Activated T-helper 9 cell treated with anti-CD3 and anti-CD28 coated beads, Interleukin-2, amount 50 U/mL, for 16 hours (primary cell): ENCODE data around the gene FSIP2.

Source experiments
- DNase-seq: peaks from one replicate; pipeline ENCODE4 v3.0.0-alpha.2; 2020; ENCODE audit warnings: low read depth

FSIP2 gene

DNA sequence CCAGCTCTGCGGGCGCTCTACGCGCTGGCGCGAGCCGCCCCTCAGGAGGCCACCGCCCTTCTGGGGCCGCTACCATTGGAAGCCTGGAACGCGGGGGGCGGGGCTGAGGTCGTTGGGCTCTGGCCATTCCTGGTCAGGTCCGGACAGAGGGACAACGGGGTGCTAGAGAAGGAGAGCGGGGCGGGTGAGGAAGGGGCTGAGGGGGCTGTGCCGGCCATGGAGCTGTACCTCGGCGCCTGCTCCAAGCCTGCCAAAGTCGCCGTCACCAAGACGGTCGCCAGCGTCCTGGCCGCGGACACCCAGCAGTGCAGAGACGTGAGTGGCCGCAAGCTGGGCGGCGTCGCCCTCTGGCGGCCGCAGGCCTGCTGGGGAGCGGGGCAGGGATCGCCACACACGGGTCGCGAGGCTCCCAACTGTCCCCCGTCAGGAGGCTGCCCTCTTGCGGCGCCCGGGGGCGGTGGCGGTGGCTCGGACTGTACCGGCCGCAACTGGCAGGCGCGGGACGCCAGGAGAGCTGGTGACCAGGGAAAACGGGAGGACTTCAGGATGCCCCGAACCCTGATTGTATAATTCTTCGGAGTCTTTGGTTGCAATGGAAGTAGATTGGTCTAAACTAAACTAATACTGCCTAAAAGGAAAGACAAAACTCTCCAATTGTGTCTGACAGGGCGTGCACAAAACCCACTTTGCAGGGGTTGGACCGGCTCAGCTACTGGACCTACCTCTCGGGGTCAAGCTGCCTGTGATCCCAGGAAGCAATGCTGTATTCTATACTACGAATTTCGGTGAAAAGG lies at the start of gene FSIP2:
FSIP2 (plus strand) TSS at position 126 of the 794 bp plus-strand sequence; CDS start at position 217, 91 bp downstream.
- DNase-seq = no peak

DNA sequence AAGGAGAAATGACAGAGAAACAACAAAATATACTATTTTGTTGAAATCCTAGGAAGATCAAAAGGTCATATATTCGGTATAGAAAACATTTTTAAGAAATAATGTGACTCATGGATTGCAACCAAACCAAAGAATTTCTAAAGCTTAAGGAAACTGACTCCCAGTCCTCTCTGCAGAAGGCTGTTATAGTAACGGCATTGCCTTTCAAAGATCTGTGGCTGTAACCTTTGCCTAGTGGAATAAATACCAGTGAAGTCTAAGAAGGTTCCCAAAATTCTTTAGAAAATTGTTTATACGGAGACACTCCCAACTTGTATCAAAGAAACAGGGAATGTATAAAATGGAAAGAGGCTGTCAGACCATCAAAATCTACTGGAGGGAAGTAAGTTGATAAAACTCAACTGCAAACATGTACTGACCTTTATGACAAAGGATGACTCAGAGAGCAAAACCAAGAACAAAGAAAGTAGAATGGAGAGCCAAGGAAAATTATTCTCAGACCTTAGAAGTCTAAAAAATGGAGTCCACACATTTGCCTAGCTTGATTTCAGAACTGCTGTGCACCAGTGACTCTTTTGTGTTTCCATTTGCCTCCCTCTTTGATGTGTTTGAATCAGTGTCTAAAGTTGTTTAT lies 48.6 kb upstream of the FSIP2 start:
- no peak for DNase-seq

GRCh38 chr2:185695711-185696235 lies 42.8 kb upstream of the FSIP2 start:
- no peak for DNase-seq

DNA sequence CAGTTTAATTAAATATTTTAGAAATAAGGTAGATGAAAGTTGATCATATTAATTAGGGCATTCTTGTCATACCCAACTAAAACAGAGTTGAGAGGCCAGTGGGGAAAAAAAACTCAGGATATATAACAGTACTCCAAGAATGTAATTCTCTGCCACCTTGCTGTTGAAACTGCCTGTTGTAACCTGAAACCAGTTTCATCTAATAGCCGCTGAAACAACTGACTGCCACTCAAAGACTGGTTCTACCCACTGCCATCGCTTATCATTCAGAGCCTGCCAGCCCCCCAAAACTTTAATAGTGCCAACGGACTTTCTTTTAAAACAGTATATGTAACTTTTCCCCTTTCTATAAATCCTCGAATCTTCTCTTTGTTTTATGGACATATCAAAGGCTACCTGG lies 37.7 kb upstream of the FSIP2 start:
- no peak for DNase-seq

DNA sequence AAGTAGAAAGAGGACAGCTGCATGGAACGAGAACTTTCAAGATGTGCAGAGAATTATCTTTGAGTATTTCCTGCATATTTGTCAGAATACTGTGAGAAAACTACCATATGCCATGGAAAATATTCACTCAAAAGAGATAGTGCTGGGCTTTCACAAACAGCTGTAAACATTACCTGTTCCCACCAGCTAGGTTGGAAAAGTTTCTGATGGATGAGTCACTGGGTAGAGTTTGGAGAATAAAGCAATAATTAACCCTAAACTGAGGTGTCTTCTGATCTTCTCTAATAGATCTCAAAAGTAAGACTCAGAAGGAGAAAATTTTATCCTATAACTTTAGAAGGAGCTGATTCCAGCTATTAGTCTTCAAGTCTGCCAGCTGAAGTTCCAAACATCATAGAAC lies 3.9 kb upstream of the FSIP2 start:
- DNase-seq = no peak

DNA sequence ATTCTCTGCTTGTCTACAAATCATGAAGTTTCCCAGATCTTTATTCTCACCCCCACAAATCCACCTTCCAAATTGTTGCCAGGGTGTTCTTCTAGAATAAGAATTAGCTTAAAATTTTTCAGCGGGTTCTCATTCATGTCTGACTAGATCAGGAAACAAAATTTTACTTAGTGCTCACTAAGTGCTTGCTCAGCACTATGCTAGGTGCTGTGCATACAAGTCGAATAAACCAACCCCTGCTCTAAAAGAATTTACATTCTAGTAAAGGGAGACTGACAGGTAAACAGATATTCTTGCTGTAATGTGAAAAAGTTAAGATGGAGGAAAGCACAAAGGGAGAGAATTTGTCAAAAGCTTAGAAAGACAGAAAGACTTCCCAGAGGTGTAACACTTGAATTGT lies 2.4 kb upstream of the FSIP2 start:
- DNase-seq = no peak

GRCh38 chr2:185745864-185746859 lies 7.6 kb downstream of the FSIP2 start:
- DNase-seq = no peak

GRCh38 chr2:185757356-185757755 lies 18.8 kb downstream of the FSIP2 start:
- no peak for DNase-seq

- DNase-seq = no peak
Observed at GRCh38 chr2:185771396-185771795, 32.8 kb downstream of the FSIP2 start.

DNA sequence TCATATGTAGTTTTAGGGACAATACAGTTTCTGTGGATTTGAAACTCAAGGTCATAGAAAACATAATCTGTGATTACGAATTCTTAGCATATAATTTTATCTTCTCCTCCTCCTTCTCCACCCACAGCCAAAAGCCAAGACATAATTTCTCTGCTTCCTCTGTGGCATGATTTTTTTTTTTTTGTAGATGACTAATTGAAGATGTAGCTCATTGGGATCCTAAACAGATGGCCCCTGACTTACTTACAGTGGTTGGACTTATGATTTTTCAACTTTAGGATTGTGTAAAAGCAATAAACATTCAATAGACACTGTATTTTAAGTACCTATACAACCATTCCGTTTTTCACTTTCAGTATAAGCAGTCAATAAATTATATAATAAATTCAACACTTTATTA lies 42.3 kb downstream of the FSIP2 start:
- no peak for DNase-seq

GRCh38 chr2:185782223-185782769 lies 43.7 kb downstream of the FSIP2 start:
- no peak for DNase-seq

DNA sequence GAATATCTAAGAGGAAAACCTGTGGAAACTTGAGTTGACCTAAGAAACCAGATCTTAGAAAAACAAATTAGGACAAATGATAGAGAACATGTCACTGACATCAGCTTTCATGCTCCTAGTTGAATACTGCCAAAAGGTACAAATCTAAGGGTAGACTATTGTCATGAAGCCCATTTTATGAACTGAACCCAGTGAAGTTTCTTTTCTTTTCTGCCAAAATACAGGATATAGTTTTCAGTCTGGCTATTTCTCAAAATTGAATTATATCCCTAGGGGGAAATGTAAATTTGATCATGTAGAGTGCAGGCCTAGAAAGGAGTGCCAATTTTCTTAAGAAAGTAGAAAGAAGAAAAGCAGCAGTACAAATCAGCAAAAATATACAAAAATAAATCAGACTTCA lies 46.6 kb downstream of the FSIP2 start:
- DNase-seq = no peak

- no peak for DNase-seq
Observed at GRCh38 chr2:185785851-185786473, 47.4 kb downstream of the FSIP2 start.

DNA sequence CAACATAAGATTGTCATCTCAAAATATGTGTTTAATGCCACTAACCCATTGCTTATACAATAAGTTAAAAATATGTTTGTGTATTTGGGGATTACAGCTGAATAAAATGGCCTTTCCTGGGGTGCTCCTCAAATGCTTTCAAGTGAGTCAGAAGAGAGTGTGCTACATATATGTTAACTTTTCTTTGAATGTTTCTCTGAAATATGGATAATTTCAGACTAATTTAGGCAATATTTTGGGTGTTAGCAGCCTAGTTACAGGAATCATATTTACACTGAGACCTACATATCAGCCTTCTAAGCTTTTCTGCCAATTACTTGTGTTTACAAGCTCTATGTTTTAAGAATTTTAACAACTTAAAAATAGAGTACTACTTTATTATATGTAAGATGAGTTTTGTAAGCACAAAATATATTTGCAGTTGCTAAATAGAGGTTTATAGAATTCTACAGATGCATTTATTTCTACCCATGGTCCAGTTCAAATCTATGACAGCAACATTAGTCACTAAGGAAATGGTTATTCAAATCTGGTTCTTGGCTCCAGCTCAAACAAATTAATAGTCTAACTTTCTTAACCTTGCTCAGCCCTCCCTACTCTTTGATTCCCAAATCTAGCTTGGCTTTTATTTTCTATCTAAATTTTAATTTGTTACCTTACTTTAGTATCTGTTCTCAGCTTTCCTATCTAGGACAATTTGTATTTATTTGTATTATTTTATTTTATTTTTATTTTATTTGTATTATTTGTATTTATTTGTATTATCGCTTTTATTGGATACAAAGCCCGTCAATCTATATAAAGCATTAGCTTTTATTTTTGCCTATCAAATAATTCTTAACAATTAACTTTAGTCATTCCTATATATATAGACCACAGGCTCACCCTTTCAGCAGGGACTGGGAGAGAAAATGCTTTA lies 48.9 kb downstream of the FSIP2 start:
- no peak for DNase-seq

- DNase-seq = no peak
Observed at GRCh38 chr2:185790361-185790760, 51.8 kb downstream of the FSIP2 start.

DNA sequence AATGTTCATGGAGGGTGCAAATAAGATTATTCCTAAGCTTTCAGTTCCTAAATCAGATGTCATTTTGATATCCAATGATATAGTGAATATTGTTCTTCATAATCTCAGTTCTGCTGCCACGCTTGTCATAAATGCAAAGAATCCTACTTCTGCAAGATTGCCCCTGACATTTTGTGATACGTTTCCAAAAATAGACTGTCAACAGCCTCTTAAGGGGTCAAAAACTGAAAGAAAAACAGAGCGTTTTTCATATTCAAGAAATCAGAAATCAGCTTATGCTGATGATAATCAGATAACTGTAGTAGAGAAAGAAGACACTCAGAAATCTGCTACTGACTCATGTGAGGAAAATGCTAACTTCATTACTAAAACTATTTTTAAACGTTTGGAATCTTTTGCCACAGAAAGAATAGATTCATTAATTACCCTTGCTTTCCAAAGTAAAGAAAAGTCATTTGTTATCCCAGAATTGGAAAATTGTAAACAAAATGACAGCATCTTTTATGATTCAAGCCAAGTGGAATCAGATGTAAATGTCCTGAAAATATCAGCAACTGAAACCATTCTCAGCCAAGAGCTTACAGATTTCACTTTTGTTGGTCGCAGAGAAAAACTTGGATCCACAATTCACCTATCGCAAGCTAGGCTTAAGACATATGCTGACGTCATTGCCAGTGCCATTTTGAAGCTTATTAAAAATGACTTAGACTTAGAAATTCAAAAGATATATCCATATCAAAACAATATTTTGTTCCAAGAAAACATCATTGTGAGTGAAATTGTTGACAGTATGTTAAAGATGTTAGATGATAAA lies 55.1 kb downstream of the FSIP2 start:
- DNase-seq = no peak

DNA sequence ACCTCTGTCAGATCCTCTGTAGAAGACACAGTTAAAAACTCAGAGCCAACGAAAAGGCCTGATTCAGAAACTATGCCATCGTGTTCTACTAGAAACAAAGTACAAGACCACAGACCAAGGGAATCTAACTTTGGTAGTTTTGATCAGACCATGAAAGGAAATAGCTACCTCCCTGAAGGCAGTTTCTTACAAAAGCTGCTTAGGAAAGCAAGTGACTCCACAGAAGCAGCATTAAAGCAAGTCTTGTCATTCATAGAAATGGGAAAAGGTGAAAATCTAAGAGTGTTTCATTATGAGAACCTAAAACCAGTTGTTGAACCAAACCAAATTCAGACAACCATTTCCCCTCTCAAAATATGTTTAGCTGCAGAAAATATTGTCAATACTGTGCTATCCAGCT lies 58.2 kb downstream of the FSIP2 start:
- no peak for DNase-seq

DNA sequence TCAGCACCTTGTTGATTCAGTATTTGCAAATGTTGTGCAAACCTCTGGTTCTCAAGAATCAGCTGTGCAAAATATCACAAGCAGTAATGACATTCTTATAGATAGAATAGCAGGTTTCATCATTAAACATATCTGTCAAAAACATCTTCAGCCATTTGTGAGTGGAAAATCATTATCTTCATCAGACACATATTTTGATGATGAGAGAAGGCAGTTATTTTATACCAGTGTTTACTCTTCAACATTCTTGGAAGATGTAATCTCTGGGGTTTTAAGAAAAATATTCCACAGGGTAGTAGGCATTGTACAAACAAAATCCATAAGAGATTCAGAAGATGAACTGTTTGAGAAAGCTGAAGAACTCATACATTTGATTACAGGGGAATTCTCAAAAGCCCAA lies 64.3 kb downstream of the FSIP2 start:
- DNase-seq = no peak

DNA sequence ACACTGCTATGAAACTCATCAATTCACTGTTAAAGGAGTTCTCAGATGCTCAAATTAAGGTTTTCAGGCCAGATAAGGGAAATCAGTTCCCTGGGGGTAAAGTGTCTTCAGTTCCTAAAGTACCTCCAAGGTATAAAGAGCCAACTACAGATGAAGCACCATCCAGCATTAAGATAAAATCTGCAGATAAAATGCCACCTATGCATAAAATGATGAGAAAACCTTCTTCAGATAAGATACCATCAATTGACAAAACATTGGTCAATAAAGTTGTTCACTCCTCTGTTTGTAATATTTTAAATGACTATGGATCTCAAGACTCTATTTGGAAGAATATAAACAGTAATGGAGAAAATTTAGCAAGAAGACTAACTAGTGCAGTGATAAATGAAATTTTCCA lies 68.2 kb downstream of the FSIP2 start:
- no peak for DNase-seq

GRCh38 chr2:185807351-185807750 lies 68.7 kb downstream of the FSIP2 start:
- no peak for DNase-seq
